Raji (cell line): Measurements from ENCODE around the gene SNURF.
A peak's percentile ranks its signal among the peaks of the same experiment; 100 is the strongest.

ENCODE experiments used
- POLR2A ChIP-seq: IDR thresholded peaks from 2 replicates; pipeline ENCODE4 v1.6.1; 2011; ENCODE audit warnings: low read depth, low read length, control low read depth; ENCODE audit not compliant: insufficient read depth

The SNURF gene, protein sequence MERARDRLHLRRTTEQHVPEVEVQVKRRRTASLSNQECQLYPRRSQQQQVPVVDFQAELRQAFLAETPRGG

DNA sequence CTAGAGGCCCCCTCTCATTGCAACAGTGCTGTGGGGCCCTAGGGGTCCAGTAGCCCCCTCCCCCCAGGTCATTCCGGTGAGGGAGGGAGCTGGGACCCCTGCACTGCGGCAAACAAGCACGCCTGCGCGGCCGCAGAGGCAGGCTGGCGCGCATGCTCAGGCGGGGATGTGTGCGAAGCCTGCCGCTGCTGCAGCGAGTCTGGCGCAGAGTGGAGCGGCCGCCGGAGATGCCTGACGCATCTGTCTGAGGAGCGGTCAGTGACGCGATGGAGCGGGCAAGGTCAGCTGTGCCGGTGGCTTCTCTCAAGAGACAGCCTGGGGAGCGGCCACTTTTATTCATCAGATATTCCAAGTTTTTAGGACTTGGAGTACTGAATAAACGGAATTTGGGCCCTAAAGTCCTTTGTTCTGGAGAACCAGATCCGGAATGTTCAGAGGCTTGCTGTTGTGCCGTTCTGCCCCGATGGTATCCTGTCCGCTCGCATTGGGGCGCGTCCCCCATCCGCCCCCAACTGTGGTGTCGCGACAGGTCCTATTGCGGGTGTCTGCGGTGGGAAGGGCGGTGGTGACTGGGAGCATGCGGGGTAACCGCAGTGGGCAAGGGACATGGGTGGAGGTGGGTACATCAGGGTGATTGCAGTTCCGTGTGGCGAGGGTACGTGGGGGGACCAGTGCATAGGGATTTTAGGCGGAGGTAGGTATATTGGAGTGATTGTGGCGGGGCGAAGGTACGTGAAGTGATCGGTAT, at the start of gene SNURF, which contains the start of gene SNRPN:
Gene SNURF, plus strand, starts transcription at position 205 of the 748 bp plus-strand sequence. Its CDS starts 62 bp downstream, at position 267.
Gene SNRPN, plus strand, starts transcription at position 205 of the 748 bp plus-strand sequence. CDS start 19,467 bp downstream, outside the sequence.
- peak; percentile 71 for TF ChIP-seq POLR2A

DNA sequence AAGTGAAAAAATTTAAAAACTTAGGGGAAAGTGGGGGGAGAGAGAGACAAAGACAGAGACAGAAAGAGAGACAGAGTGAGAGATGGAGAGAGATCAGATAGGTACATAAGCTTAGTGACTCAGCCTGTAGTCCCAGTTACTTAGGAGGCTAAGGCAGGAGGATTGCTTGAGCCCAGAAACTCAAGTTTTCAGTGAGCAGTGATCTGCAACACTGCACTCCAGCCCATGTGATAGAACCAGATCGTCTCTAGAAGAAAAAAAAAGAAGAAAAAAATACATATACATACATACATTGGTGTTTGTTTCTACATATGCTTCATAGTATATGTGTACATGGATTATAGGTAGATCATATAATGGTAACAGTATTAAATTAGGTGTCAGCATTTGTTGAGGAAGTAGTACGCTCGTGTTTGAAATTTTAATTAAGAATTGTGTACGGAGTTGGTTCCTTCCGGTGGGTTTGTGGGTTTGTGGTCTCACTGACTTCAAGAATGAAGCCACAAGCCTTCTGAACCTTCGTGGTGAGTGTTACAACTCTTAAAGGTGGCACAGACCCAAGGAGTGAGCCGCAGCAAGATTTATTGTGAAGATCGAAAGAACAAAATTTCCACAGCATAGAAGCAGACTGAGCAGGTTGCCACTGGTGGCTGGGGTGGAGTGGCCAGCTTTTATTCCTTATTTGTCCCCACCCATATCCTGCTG, 38.3 kb upstream of the SNURF start:
- no peak for TF ChIP-seq POLR2A

DNA sequence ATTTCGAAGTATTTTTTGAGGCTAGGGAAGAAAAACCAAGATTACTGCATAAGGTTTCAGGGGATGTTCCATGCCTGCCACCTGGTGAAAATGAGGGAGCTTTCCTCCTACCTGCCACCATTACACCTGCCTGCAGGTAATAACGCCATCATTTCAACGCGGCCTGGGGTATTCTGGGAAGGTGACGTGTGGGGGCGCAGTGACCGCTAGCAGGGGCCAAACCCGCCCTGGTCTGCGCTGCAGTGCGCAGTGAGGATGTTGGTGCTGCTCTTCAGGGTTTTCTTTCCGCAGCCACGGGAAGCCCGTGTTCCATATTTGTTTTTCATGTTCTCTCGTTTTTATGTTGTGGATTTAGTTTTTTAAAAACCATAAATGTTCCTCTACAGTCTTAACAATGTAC, 37.4 kb upstream of the SNURF start:
- no peak for TF ChIP-seq POLR2A

DNA sequence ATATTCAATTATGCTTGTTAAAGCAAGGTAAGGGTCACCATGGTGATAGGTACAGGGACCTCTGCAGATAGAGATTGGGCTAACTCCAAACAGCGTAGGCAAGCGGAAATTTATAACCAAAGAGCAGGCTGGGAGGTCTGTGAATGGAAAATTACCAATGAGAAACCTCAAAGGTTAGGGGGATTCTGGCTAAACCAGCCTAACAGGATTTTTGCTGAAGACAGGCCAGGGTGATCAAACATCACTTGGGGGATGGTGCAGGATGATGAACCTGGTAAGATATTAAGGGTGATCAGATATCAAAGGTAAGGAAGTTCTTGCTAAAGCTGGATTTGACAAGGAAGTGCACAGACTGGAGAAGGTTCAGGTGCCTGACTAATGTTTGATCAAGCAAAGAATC, 35.3 kb upstream of the SNURF start:
- TF ChIP-seq POLR2A = no peak

DNA sequence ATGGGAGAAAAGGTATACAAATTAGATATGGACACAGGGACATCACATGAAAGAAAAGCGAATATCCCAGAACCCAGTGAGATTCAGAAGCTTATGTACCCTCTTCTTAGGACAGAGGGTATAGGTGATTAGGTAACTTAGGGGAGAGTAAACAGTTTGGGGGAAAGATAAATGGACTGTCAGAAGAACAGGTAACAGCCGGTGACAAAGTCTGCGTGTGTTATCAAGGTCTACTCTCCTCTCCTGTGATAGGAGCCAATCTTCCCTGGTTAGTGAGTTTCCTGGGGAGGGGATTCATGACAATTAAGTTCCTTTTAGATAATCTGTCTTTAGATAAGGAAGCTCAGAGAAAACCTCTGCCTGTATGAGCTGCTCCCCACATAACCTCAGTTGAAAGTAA, 30.6 kb upstream of the SNURF start:
- no peak for TF ChIP-seq POLR2A

DNA sequence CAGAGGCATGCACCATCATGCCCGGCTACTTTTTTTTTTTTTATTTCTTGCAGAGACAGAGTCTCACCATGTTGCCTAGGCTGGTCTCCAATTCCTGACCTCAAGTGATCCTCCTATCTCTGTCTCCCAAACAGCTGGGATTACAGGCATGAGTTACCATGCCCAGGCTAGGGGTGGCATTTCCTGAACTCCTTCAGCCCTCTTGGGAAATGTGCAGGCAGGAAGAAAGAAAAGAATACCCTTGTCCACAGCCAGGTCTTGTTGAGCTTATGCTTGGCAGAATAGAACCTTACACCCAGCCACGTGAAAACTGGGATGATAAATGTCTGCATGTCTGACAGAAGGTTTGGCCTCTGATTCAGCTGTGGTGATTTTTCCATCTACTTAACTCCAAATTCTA, 30.2 kb upstream of the SNURF start:
- TF ChIP-seq POLR2A = no peak

DNA sequence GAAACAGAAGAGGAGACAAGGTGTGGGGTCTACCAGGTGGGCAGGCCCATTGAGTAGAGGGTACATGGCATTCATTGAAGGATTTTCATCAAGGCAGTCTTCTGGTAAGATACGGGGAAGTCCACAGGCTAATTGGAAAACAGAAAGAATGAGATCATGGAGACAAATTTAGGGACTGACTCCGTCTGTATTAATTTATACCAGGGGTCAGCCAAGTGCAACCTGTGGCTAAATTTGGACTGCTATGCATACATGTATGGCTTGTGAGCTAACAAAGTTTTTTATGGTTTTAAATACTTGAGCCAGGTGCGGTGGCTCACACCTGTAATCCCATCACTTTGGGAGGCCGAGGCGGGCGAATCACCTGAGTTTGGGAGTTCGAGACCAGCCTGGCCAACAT, 21.1 kb upstream of the SNURF start:
- no peak for TF ChIP-seq POLR2A

DNA sequence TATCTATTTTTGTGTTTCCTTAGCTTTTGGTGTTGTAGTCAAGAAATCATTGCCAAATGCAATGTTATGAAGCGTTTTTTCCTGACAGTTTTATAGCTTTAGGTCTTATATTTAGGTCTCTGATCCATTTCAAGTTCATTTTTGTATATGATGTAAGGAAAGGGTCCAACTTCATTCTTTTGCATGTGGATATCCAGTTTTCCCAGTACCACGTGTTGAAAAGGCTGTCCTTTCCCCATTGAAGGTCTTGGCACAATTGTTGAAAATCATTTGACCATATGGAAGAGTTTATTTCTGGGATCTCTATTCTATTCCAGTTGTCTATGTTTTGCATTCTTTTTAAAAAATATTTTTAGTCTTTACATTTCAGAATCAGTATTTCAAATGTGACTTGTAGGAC, 14.6 kb upstream of the SNURF start:
- no peak for TF ChIP-seq POLR2A

DNA sequence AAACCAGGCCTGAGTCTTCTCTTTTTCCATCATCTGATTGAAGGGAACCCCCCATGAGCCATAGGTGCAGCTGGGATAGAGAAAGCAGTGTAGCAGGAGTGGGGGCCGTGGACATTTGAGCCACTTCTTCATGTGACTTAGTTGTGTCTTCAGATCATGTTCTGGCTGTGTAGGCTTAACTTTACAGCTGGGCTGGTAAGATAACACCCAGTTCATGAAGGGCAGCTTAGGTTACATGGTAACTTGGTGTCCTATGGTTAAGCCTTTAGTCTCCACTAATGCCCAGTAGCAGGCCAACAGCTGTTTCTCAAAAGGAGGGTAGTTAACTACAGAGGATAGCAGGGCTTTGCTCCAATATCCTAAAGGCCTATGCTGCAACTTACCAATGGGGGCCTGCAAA, 11.4 kb upstream of the SNURF start:
- no peak for TF ChIP-seq POLR2A

DNA sequence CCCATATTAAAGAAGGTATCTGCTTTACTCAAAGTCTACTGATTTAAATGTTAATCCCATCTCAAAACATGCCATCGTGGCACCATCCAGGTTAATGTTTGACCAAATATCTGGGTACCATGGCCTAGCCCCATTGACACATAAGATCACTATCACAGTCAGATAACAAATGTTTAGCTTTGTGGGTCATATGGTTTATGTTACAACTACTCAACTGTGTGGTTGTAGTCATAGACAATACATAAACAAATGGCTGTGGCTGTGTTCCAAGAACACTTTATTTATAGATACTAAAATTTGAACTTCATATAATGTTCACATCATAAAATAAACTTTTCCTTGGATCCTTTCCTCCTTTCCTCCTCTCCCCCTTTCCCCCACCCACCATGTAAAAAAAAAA, 9.8 kb upstream of the SNURF start:
- TF ChIP-seq POLR2A = no peak

DNA sequence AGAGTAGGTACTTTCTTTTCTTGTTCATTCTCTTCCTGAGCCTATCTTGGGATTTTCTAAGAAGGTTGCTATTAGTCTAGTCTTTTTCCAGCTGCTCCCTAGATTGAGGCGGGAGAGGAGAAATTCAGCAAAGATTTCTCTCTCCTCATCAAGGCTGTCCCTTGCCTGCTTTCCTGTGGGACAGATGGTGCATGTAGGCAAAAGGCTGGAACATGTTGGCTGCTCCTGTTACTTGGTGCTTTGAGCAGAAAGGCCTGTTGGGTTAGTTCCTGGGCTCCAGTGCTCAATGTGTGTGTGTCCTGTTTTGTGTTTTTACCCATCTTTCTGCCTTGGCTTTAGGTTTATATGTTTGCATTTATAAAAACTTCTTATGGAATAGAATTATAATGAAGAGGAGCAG, 9.1 kb upstream of the SNURF start:
- no peak for TF ChIP-seq POLR2A

DNA sequence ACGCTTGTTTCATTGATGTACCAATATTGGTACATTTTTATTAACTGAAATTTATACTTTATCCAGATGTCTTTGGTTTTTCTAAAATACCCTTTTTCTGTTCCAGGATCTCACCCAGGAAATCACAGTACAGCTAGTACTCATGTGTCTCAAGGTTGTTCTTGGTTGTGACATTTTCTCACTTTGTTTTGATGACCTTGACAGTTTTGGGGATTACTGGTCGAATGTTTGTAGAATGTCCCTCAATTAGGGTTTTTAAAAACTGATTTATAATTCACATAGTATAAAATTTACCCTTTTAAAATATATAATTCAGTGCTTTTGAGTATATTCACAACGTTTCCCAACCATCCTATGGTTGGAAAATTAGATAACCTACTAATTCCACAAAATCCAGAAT, 6.3 kb upstream of the SNURF start:
- TF ChIP-seq POLR2A = no peak

DNA sequence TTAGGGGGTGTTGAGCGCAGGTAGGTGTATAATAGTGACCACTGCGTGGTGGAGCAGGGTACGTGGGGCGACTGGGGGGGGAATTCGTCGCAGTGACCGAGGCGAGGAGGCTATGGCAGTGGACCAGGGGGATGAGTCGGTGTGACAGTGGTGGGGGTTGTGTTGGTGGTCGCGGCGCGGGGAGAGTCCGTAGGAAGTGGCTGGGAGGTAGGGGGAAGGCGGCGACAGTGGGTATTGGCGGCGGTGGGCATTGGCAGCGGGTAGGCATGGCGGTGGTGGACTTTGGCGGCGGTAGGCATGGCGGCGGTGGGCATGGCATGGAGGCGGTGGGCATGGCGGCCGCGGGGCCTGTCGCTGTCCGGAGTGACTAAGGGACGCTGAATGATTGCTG, 739 bp downstream of the SNURF start:
- TF ChIP-seq POLR2A = no peak

DNA sequence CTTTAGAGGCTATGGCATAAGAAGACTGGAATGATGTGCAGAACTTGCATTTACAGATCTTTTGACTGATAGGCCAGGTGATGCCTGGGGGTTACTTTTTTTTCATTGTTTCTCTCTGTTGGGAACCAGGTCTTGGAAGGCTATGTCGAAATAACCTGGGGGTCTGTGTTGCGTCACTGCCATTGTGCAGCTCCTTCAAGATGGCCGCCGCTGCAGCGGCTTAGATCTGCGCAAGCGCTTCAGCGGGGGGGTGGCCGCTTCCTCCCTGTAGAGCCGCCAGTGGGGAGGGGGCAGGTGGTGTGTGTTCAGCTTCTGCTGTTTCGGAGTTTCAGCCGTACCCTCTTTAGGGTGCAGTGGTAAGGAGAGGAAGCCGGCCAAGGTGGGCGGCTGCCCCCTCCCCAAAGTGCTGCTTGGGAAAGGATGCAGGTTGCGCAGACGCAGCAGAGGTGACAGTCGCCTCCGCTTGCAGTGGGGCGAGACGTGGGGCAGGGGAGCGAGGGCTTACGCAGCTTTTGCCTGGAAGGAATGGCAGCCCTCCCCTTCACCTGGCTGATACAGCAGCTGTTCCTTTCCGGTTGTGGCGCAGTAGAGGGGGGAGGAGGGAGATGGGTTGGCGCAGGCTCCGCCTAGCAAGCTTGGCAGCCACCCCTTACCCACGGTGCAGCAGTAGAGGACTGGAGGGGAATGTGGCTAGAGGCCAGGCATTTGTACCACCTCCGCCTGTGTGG, 1.5 kb downstream of the SNURF start:
- peak; percentile 63 for TF ChIP-seq POLR2A

DNA sequence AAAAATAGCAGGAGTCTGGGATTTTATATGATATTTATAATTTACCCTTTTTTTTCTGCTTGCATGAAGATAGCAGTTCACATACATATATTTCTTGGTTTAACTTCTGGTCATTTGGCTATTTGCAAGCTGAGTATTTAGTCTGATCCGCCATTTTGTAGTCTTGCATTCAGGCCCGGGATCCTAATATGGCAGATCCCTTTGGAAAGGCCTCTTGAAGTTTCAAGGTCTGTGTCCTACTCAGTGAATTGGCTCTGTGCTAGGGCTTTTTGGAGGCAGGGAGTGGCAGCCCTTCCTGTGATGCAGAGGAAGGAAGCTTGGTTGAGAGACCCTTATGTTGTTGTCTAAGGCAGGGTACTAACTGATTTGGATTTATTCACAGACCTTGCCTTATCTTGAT, 2.9 kb downstream of the SNURF start:
- no peak for TF ChIP-seq POLR2A

DNA sequence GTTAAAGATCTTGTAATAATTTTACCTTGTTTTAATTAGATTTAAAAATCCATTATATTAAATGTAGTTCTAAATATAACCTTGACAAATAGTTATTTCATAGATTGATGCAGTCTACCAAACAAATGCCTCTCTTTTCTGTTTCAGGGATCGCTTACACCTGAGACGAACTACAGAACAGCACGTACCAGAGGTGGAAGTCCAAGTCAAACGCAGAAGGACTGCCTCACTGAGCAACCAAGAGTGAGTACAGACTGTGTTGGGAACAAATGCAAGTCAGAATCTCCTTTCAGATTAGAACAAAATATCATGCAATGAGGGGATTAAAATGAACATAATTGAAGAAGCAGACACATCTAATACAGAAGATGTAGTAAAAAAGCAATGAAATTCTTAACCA, 7.2 kb downstream of the SNURF start:
- no peak for TF ChIP-seq POLR2A
